DMS79 treated with DMSO at 0.1 percent for 48 hours (cell line): ENCODE measurements around the gene RAB3C.
A peak's percentile ranks its signal among the peaks of the same experiment; 100 is the strongest.

ENCODE experiments used
- DNase-seq: peaks from one replicate; lab custom pipeline; 2025; lab: John Stamatoyannopoulos, UW

RAB3C gene

GRCh38 chr5:58606064-58606463 is 23.2 kb downstream of the RAB3C start:
- DNase-seq, result no peak

DNA sequence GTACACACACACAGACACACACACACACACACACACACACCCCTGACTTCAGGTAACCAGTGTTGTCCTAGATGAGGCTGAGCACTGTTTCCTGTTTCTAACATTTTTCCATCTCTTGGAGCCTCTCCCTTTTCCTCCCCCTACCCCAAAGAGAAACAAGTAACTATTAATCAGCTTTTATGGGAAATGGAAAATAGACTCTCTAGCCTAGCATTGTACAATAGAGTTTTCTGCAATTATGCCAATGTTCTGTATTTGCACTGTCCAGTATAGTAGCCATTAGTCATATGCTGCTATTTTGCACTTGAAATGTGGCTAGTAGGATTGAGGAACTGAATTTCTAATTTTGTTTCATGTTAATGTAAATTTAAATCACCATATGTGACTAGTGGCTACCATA is 33.1 kb downstream of the RAB3C start:
- no peak for DNase-seq

DNA sequence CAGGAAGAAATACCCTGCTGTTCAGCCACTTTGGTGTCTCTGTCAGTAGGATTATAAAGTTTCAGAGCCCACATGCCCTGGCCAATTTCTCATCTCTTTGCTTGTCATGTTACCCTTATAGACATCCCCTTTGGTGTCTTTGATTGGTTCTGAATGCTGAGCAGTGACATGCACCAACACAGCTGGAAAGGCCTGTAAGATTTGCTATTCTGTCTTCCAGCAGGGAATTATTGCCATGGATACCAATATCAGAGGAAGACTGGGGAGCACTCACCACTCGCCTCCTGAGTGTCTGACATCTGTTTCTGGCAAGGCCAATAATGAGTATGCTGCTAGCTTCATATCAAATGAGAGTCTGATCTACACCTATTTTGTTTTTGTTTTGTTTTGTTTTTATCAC is 34.4 kb downstream of the RAB3C start:
- DNase-seq, result no peak

DNA sequence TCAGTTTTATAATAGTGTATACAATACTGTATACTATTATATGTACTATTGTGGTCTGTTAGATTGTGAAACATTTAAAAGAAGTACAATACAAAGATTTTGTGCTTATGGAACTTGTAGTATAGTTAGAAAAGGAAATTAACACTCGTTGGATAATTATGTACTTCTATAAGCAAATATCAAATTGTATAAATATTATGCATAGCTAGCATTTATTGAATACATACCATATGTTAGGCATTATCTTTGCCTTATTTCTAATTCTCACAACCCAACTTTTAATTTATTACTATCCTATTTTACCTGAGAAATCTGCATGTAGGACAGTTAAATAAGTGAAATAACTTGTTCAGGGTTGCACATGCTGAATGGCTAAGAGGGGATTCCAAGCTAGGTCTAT is 37.5 kb downstream of the RAB3C start:
- DNase-seq, result no peak

DNA sequence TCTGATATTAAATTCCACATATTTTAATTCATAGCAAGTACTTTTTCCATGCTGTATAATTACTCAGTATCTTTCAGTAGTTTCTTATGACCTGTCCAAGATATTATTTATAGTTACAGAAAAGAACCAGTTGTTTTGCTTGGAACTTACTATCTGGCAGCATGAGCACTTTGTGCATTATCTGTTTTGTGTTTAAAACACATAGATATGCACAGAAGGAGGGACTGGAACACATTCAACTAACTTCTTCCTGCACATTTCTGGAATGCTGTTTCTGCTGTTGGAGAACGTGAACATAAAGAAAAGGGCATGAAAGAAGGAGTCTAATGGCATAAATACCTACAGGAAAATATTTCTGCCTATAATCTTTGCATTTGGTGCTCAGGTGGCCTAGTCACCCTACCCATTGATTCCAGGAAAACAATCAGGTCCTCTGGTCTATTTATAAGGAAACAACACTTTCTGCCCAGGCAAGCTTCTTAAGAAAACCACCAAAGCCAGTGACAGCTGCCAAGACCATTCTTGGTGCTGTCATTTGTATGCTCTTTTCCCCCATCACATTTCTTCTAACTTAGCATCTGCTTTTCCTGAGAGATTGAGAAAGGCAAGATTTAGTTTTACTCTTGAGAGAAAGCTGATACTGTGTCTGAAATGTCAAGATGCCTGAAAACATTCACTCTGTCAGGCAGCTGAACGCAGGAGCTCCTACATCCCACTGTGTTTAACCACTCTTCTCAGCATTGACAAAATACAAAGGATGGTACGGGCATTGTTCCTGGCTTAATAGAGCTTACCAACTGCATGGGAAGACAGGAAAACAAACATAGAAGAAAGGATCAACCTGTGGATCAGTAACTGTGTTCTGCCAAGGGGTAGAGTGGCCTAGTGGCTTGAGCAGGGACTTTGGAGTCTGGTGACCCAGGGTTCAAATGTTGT is 40.3 kb downstream of the RAB3C start:
- DNase-seq, result no peak

- DNase-seq, result no peak
Observed at GRCh38 chr5:58628626-58629025, 45.8 kb downstream of the RAB3C start.

GRCh38 chr5:58629271-58630159 is 46.6 kb downstream of the RAB3C start:
- no peak for DNase-seq

DNA sequence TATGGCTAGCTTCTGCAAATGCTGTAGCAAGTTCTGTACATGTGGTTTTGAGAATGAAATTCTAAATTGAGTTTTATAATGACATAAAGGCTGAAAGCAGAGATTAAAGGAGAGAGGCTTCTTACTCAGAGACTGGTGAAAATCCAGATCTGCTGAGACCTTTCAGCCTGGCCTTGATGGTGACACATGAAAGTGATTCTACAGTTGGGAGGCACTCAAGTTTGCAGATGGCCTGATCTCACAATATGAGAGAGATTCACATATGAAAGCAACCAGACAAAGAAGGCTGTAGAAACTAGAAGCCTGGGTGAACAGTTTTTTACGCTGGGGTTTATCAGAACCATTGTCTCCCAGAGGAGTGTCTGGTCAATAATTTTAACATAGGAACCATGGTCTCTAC is 49.0 kb downstream of the RAB3C start:
- no peak for DNase-seq

DNA sequence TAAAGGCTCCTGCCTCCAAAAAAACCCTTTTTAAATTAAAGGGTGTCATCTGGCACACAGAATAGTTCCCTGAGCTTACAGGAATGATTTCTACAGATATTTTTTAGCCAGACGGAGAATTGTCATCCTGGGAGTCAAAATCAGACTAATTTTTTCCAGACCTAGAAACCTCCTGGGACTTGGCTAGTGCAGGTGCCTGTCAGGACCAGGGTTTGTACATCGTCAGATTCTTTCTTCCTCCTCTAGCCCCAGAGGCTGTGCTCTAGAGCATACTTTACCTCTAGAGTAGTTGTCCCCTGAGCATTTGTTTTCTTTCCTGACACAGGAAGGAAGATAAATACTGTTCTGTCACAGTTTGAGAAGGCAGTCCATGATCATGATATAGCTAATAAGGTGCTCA is 52.5 kb downstream of the RAB3C start:
- no peak for DNase-seq

DNA sequence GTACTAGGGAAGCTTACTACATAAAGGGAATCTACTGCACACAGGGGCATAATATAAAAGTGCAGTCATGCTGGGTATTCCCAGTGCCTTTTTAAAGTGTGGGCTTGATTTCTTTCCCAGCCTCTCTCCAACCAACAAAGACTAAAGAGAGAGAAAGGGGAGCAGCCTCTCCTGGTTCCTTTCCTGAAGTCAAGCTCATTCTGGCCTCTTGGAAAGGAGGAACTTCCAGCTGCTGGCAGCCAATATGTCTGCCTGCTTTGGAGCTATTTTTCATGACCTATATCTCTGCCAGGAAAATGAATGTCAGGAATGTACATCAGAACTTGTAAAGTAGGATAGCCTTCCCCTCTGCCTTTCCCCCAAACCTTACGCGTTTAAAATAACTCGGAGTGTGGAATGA is 57.1 kb downstream of the RAB3C start:
- DNase-seq, result no peak

GRCh38 chr5:58641533-58641932 is 58.7 kb downstream of the RAB3C start:
- DNase-seq, result no peak

DNA sequence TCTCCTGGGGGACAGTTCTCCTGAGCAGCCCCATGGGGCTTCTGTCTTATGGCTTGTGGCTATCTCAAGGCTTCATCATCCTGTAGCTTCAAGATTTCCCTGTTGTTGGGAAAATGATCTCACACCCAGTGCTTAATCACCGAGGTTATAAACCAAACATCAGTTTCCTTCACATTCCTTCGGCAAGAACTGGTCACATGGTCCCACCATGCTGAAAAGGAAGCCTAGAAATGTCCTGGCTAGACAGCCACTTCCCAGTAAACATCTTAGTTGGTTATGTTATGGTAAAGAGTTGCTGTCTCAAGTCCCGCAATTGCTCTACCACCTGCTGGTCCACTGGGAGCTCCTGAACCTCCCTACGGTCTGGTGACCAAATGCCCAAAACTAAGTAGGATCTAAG is 66.0 kb downstream of the RAB3C start:
- DNase-seq, result no peak

DNA sequence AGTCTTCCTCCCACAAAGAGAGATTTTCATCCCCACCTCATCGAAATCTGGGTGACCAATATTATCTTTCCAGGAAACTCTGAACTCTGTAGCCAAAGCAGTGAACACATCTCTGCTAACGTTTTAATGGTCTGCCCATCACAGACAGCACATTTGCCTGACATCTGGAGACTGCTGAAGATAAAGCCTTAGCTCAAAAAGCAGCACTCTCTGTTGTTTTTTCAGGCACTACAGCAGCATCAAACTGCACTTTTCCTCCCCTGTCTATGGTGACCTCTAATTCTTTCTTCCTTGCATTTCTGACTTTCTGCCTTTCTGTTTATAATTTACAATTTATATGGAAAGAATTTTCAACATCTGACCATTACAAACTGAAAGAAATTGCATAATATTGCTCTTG is 66.8 kb downstream of the RAB3C start:
- no peak for DNase-seq

DNA sequence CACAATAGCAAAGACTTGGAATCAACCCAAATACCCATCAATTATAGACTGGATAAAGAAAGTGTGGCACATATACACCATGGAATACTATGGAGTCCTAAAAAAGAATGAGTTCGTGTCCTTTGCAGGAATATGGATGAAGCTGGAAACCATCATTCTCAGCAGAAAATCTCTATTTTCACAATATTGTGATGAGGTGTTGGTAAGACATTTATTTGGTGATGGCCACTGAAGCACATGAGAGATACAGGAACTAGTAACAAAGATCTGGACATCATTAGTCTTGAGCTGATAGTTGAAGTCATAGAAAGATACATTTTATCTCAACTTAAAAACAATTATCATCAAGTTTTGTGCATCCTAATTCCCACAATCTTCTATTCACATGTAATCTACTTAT is 70.6 kb downstream of the RAB3C start:
- no peak for DNase-seq

GRCh38 chr5:58666141-58666540 is 83.3 kb downstream of the RAB3C start:
- DNase-seq, result peak; percentile 45

DNA sequence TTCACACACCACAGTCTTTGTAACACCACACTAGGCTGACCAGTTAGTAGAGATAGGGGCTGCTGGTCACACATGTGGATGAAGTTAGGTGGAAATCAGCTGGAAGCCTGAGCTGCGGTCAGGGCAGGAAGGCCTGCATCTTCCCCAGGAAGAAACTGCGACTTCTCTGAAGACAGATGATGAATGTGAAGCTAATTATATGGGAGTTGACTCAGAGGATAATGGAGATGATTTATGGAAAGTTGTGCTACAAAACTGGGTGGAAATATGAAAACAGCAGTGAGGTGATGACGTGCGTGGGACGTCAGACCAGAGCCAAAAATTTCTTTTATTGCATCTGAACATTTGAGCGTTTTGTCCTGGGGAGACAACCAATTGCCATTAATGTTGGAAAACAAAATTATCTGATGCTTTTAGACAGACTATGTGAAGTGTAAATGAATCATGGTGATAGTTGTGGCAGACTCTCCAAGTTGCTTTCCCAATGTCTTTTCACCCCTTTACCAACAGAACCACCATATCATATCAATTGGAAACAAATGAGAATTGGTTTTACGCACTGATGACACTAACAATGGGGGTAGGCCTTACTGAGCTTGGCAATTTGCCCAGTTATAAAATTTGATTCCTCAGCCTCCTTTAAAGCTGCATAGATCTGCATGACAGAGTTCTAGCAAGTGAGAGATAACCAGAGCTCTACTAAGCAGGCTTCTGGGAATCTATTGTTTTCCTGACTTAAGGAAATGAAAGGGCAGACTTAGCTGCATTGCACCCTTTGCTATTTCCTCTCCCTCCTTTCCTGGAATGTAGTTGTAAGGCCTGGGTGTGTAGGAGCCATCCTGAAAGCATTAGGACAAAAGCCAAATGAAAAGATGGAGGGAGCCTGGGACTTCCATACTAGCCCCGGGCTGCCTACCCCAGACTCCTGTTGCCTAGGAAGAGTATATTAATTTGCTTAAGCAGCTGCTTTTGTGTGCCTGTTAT is 84.0 kb downstream of the RAB3C start:
- DNase-seq, result peak; percentile 39

- DNase-seq, result no peak
Observed at GRCh38 chr5:58670582-58670981, 87.7 kb downstream of the RAB3C start.

DNA sequence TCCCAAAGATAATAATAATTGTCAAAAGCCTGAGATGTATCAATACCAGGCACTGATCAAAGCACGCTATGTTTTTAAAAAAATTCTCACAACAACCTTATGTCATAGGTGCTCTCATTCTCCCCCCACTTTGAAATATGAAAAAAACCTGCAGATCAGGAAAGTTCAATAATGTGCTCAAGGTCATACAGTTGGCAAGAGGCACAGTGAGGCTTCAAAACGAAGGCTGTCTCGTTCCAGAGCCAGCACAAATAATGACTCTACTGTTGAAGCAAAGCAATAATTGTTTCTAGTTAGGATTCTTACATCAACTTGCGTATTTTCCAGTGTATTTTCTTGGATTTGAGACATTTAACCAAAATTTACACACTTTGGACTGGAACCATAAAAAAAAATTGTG is 88.3 kb downstream of the RAB3C start:
- DNase-seq, result no peak

- no peak for DNase-seq
Observed at GRCh38 chr5:58672521-58672920, 89.6 kb downstream of the RAB3C start.

DNA sequence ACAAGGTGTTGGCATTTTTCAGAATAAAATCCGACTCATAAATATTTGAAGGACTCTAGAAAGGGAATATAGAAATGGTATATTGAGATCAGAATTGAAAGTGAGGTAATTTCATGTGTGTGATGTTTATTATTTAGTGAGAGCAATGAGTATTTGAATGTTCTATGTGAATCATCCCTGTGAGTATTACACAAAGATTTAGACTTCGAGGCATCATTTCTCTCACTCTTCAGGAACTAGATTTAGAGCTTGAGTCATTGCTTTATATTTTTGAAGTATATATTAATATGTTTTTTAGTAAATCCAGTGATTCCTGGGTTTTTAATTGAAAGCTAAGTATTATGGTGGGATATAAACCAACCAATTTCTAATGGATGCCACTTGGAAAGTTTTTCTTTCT is 91.2 kb downstream of the RAB3C start:
- no peak for DNase-seq

GRCh38 chr5:58674711-58675110 is 91.8 kb downstream of the RAB3C start:
- no peak for DNase-seq

GRCh38 chr5:58675341-58675740 is 92.5 kb downstream of the RAB3C start:
- no peak for DNase-seq
